Memory B cell (primary cell): ENCODE data around the gene ANO7.

Experiments
- ATAC-seq: fragments of 150-1000 bp; cut with Tn5 transposase; 2 replicates; pipeline ENCODE4 v1.10.0; 2021; ENCODE audit warnings: low read depth, mild to moderate bottlenecking, moderate library complexity
- DNase-seq, 2 donors: peaks; one replicate each; pipeline ENCODE4 v3.0.0; 2022; ENCODE audit warnings: low spot score in 2 of 2
- H3K27ac Mint-ChIP-seq: one replicate; pipeline ENCODE4 v1.8.0; 2022; ENCODE audit warnings: mild to moderate bottlenecking, moderate library complexity, mixed read lengths
- H3K27me3 Mint-ChIP-seq: one replicate; pipeline ENCODE4 v1.8.0; 2022; ENCODE audit warnings: mixed read lengths
- H3K36me3 Mint-ChIP-seq: one replicate; pipeline ENCODE4 v1.8.0; 2022; ENCODE audit warnings: mild to moderate bottlenecking, mixed read lengths
- H3K4me1 Mint-ChIP-seq: one replicate; pipeline ENCODE4 v1.8.0; 2022; ENCODE audit warnings: mixed read lengths
- H3K4me3 Mint-ChIP-seq: one replicate; pipeline ENCODE4 v1.8.0; 2022; ENCODE audit warnings: mild to moderate bottlenecking, moderate library complexity, mixed read lengths
- H3K9me3 Mint-ChIP-seq: one replicate; pipeline ENCODE4 v1.8.0; 2022; ENCODE audit warnings: mixed read lengths

Gene ANO7

GRCh38 chr2:241177526-241178334, 10.7 kb upstream of the ANO7 start:
- H3K4me3 Mint-ChIP-seq, result no peak overlapping the region
- DNase-seq, result no peak
- no peaks in the 10 kb centered on the region for H3K4me1 Mint-ChIP-seq
- no peaks in the 10 kb centered on the region for H3K27me3 Mint-ChIP-seq
- no peak for ATAC-seq
- no peaks in the 10 kb centered on the region for H3K9me3 Mint-ChIP-seq
- H3K27ac Mint-ChIP-seq, result no peak overlapping the region
- peaks cover 25% of the 10 kb centered on the region for H3K36me3 Mint-ChIP-seq

GRCh38 chr2:241178961-241179360, 9.5 kb upstream of the ANO7 start:
- Mint-ChIP-seq H3K36me3 (peaks cover 23% of the 10 kb centered on the region), H3K27ac (no peak overlapping the region), H3K4me3 (no peak overlapping the region)

GRCh38 chr2:241179899-241180298, 8.6 kb upstream of the ANO7 start:
- Mint-ChIP-seq H3K36me3 (peaks cover 20% of the 10 kb centered on the region), H3K27ac (no peak overlapping the region), H3K9me3 (no peaks in the 10 kb centered on the region), H3K4me1 (no peaks in the 10 kb centered on the region), H3K27me3 (no peaks in the 10 kb centered on the region), H3K4me3 (no peak overlapping the region)
- ATAC-seq, result no peak
- no peak for DNase-seq

More at GRCh38 chr2:241178961-241179360, 9.5 kb upstream of the ANO7 start:
- DNase-seq (no peak), ATAC-seq (no peak)
- Mint-ChIP-seq H3K4me1 (no peaks in the 10 kb centered on the region), H3K9me3 (no peaks in the 10 kb centered on the region), H3K27me3 (no peaks in the 10 kb centered on the region)

GRCh38 chr2:241180495-241180894, 8.0 kb upstream of the ANO7 start:
- Mint-ChIP-seq H3K27ac (no peak overlapping the region), H3K36me3 (peaks cover 14% of the 10 kb centered on the region), H3K27me3 (no peaks in the 10 kb centered on the region), H3K9me3 (no peaks in the 10 kb centered on the region), H3K4me1 (no peaks in the 10 kb centered on the region), H3K4me3 (no peak overlapping the region)
- DNase-seq, result no peak
- ATAC-seq, result no peak

- Mint-ChIP-seq H3K36me3 (peaks cover 13% of the 10 kb centered on the region), H3K4me1 (peaks cover 1% of the 10 kb centered on the region), H3K27ac (no peak overlapping the region), H3K27me3 (no peaks in the 10 kb centered on the region), H3K9me3 (no peaks in the 10 kb centered on the region), H3K4me3 (no peak overlapping the region)
- ATAC-seq (no peak), DNase-seq (no peak)
Observed at GRCh38 chr2:241182126-241182525, 6.4 kb upstream of the ANO7 start.

GRCh38 chr2:241182531-241183133, 5.8 kb upstream of the ANO7 start:
- H3K4me1 Mint-ChIP-seq, result peaks cover 6% of the 10 kb centered on the region
- H3K27ac Mint-ChIP-seq, result no peak overlapping the region
- no peak overlapping the region for H3K4me3 Mint-ChIP-seq
- H3K27me3 Mint-ChIP-seq, result peaks cover 2% of the 10 kb centered on the region
- ATAC-seq, result no peak
- no peak for DNase-seq
- H3K36me3 Mint-ChIP-seq, result peaks cover 13% of the 10 kb centered on the region
- H3K9me3 Mint-ChIP-seq, result no peaks in the 10 kb centered on the region

- DNase-seq (no peak), ATAC-seq (no peak)
- Mint-ChIP-seq H3K27ac (no peak overlapping the region), H3K9me3 (no peaks in the 10 kb centered on the region), H3K4me3 (no peak overlapping the region), H3K36me3 (peaks cover 13% of the 10 kb centered on the region), H3K4me1 (peaks cover 12% of the 10 kb centered on the region), H3K27me3 (peaks cover 2% of the 10 kb centered on the region)
Observed at GRCh38 chr2:241183221-241183620, 5.3 kb upstream of the ANO7 start.

GRCh38 chr2:241184901-241185300, 3.6 kb upstream of the ANO7 start:
- Mint-ChIP-seq H3K27ac (peak overlapping the region; percentile 32), H3K36me3 (peaks cover 7% of the 10 kb centered on the region), H3K4me1 (peaks cover 16% of the 10 kb centered on the region), H3K27me3 (peaks cover 2% of the 10 kb centered on the region), H3K4me3 (no peak overlapping the region), H3K9me3 (no peaks in the 10 kb centered on the region)
- ATAC-seq (no peak), DNase-seq (no peak)

- Mint-ChIP-seq H3K4me1 (peaks cover 16% of the 10 kb centered on the region), H3K4me3 (no peak overlapping the region), H3K9me3 (no peaks in the 10 kb centered on the region), H3K27ac (no peak overlapping the region), H3K27me3 (peaks cover 2% of the 10 kb centered on the region), H3K36me3 (peaks cover 4% of the 10 kb centered on the region)
- ATAC-seq (no peak), DNase-seq (no peak)
Observed at GRCh38 chr2:241185961-241186360, 2.5 kb upstream of the ANO7 start.

- peaks cover 4% of the 10 kb centered on the region for H3K36me3 Mint-ChIP-seq
- peak overlapping the region; percentile 43 for H3K4me3 Mint-ChIP-seq
- no peaks in the 10 kb centered on the region for H3K9me3 Mint-ChIP-seq
- peaks cover 2% of the 10 kb centered on the region for H3K27me3 Mint-ChIP-seq
- no peak overlapping the region for H3K27ac Mint-ChIP-seq
- ATAC-seq (no peak), DNase-seq (no peak)
- peaks cover 16% of the 10 kb centered on the region for H3K4me1 Mint-ChIP-seq
Observed at GRCh38 chr2:241187101-241187917, 1.2 kb upstream of the ANO7 start.

- ATAC-seq (no peak), DNase-seq (no peak)
- peak overlapping the region; percentile 74 for H3K4me3 Mint-ChIP-seq
- H3K27me3 Mint-ChIP-seq, result peaks cover 2% of the 10 kb centered on the region
- peaks cover 16% of the 10 kb centered on the region for H3K4me1 Mint-ChIP-seq
- H3K36me3 Mint-ChIP-seq, result no peaks in the 10 kb centered on the region
- no peaks in the 10 kb centered on the region for H3K9me3 Mint-ChIP-seq
- H3K27ac Mint-ChIP-seq, result no peak overlapping the region
Observed at GRCh38 chr2:241187918-241188234, 601 bp upstream of the ANO7 start.

- ATAC-seq (no peak), DNase-seq (no peak)
- no peak overlapping the region for H3K27ac Mint-ChIP-seq
- no peaks in the 10 kb centered on the region for H3K9me3 Mint-ChIP-seq
- no peaks in the 10 kb centered on the region for H3K36me3 Mint-ChIP-seq
- no peak overlapping the region for H3K4me3 Mint-ChIP-seq
- peaks cover 16% of the 10 kb centered on the region for H3K4me1 Mint-ChIP-seq
- peaks cover 2% of the 10 kb centered on the region for H3K27me3 Mint-ChIP-seq
Observed at GRCh38 chr2:241189093-241189855, 797 bp downstream of the ANO7 start.

GRCh38 chr2:241189856-241190201, 1.4 kb downstream of the ANO7 start:
- peaks cover 16% of the 10 kb centered on the region for H3K4me1 Mint-ChIP-seq
- peaks cover 2% of the 10 kb centered on the region for H3K27me3 Mint-ChIP-seq
- no peak overlapping the region for H3K4me3 Mint-ChIP-seq
- H3K27ac Mint-ChIP-seq, result no peak overlapping the region
- H3K9me3 Mint-ChIP-seq, result no peaks in the 10 kb centered on the region
- H3K36me3 Mint-ChIP-seq, result no peaks in the 10 kb centered on the region
- no peak for ATAC-seq
- DNase-seq, result no peak
